HCT116 (cell line): ENCODE measurements around the gene OR52L1. TPM values are rescaled to one million over a fixed set of nuclear protein-coding genes. Genes with fewer than 3 reads are reported as not detected.
"Not testable (repeated sequence)": the region's sequence is repeated elsewhere in the genome, so short reads cannot be mapped to it uniquely, and the experiment has no call there.

ENCODE experiments used
- ATAC-seq: fragments of 200-7000 bp; cut with Tn5 transposase; 2 replicates; pipeline ENCODE4 v1.9.1; 2020; ENCODE audit warnings: mild to moderate bottlenecking, moderate library complexity
- BruUV-seq: library from RNA; stranded (reverse); fragments of 400-500 nt; replicated peaks from 2 replicates; lab custom pipeline; 2021; lab: Mats Ljungman, UMichigan
- CTCF ChIA-PET: fragments of 300-600 bp; sonication (Branson Sonifier 250); formaldehyde crosslinking; loops from one replicate; lab custom pipeline; 2021; ENCODE audit warnings: antibody characterized with exemption; lab: Charles Lee
- POLR2A ChIA-PET: fragments of 300-600, 350-600 bp; sonication (Branson Sonifier 250); formaldehyde crosslinking; loops from one replicate; lab custom pipeline; 2021; ENCODE audit warnings: antibody characterized with exemption; lab: Charles Lee
- RAD21 ChIA-PET, 2 experiments: fragments of 300-600 bp; sonication (Branson Sonifier 250); formaldehyde crosslinking; loops; one replicate each; lab custom pipeline; 2023; ENCODE audit warnings: low total read pairs in 2 of 2; ENCODE audit not compliant: uncharacterized antibody in 2 of 2, unreplicated experiment in 2 of 2, low non-redundant PET in 1 of 2; lab: Charles Lee
- DNase-seq: peaks from one replicate; pipeline ENCODE4 v3.0.0-alpha.2; 2010; ENCODE audit warnings: low read depth, low spot score
- H2AFZ ChIP-seq: fragments of 200-600 bp; shearing (Covaris generic), sonication (generic); 2 replicates; pipeline ENCODE4 v1.6.1; 2017; ENCODE audit warnings: low read depth, mixed run types, mixed read lengths, antibody characterized with exemption, low read length; ENCODE audit not compliant: poor library complexity, severe bottlenecking
- H3K27ac ChIP-seq: 2 replicates; pipeline ENCODE4 v1.5.1; 2012; ENCODE audit warnings: low read depth, low read length
- H3K27me3 ChIP-seq: fragments of 200-600 bp; sonication (generic); 2 replicates; pipeline ENCODE4 v1.6.1; 2016; ENCODE audit warnings: mixed run types, low read length, mixed read lengths; ENCODE audit not compliant: insufficient read depth
- H3K36me3 ChIP-seq, 2 experiments: fragments of 200-500 bp in 1 of 2; fragments of 200-600 bp in 1 of 2; sonication (Bioruptor generic) in 1 of 2; sonication (generic) in 1 of 2; 2 replicates each; pipeline versions ENCODE4 v1.5.1 to v1.6.1; 2014 to 2016; ENCODE audit warnings: low read length in 2 of 2, inconsistent platforms in 1 of 2, mixed read lengths in 1 of 2, mixed run types in 1 of 2; ENCODE audit not compliant: insufficient read depth in 2 of 2, control insufficient read depth in 1 of 2
- H3K4me1 ChIP-seq, 2 experiments: fragments of 200-600 bp in 1 of 2; sonication (generic) in 1 of 2; 2 replicates each; pipeline versions ENCODE4 v1.5.1 to v1.6.1; 2012 to 2017; ENCODE audit warnings: low read length in 2 of 2, inconsistent platforms in 1 of 2, mild to moderate bottlenecking in 1 of 2, mixed read lengths in 1 of 2, mixed run types in 1 of 2, moderate library complexity in 1 of 2; ENCODE audit not compliant: insufficient read depth in 2 of 2, control insufficient read depth in 1 of 2
- H3K4me2 ChIP-seq: fragments of 200-600 bp; sonication (generic); 2 replicates; pipeline ENCODE4 v1.6.1; 2017; ENCODE audit warnings: mixed run types, low read length, mixed read lengths
- H3K4me3 ChIP-seq, 2 experiments: fragments of 200-600 bp in 1 of 2; sonication (generic) in 1 of 2; replicated peaks in 1 of 2; 2 replicates each; pipeline ENCODE4 v1.5.1; 2011 to 2016; ENCODE audit warnings: low read length in 2 of 2, control low read depth in 1 of 2, low read depth in 1 of 2, mild to moderate bottlenecking in 1 of 2, mixed read lengths in 1 of 2, mixed run types in 1 of 2
- H3K79me2 ChIP-seq: fragments of 200-600 bp; sonication (generic); 2 replicates; pipeline ENCODE4 v1.6.1; 2017; ENCODE audit warnings: mild to moderate bottlenecking, mixed run types, low read length, moderate library complexity, mixed read lengths; ENCODE audit not compliant: insufficient read depth
- H3K9ac ChIP-seq: fragments of 200-600 bp; sonication (generic); 2 replicates; pipeline ENCODE4 v1.6.1; 2016; ENCODE audit warnings: low read length, mixed read lengths
- H3K9me2 ChIP-seq: fragments of 200-600 bp; sonication (generic), shearing (Covaris generic); 2 replicates; pipeline ENCODE4 v1.6.1; 2017; ENCODE audit warnings: mixed run types, mild to moderate bottlenecking, moderate library complexity; ENCODE audit not compliant: insufficient read depth
- H3K9me3 ChIP-seq, 2 experiments: fragments of 200-500 bp in 1 of 2; fragments of 200-600 bp in 1 of 2; sonication (Bioruptor generic) in 1 of 2; sonication (generic) in 1 of 2; 2 replicates each; pipeline ENCODE4 v1.6.1; 2014 to 2017; ENCODE audit warnings: low read length in 2 of 2, mixed read lengths in 2 of 2, inconsistent platforms in 1 of 2, low read depth in 1 of 2, mild to moderate bottlenecking in 1 of 2, mixed run types in 1 of 2, moderate library complexity in 1 of 2; ENCODE audit not compliant: control insufficient read depth in 1 of 2, insufficient read depth in 1 of 2
- H4K20me1 ChIP-seq: fragments of 200-600 bp; sonication (generic), shearing (Covaris generic); 2 replicates; pipeline ENCODE4 v1.6.1; 2017; ENCODE audit warnings: mixed run types, mild to moderate bottlenecking, moderate library complexity; ENCODE audit not compliant: insufficient read depth
- CBX3 ChIP-seq: IDR thresholded peaks from 2 replicates; pipeline ENCODE4 v1.6.1; 2012; ENCODE audit warnings: low read depth
- REST ChIP-seq: IDR thresholded peaks from 2 replicates; pipeline ENCODE4 v1.6.1; 2012; ENCODE audit warnings: low read depth
- ZFX ChIP-seq: fragments of 450-650 bp; IDR thresholded peaks from 2 replicates; pipeline ENCODE4 v1.6.1; 2017
- intact Hi-C: fragments of 100-400 bp; cut with micrococcal nuclease; formaldehyde crosslinking; loops from 2 replicates; pipeline ENCODE4 v1.10.0; 2022
- total RNA-seq: library from RNA; stranded (reverse); gene quantifications from one replicate; pipeline ENCODE4 v1.2.1, GENCODE V29; 2021; ENCODE audit not compliant: unreplicated experiment
- TF ChIP-seq, protein P1 (sequence below): IDR thresholded peaks from 2 replicates; pipeline ENCODE4 v1.6.1; 2011; ENCODE audit warnings: mild to moderate bottlenecking, low read length, moderate library complexity; ENCODE audit not compliant: insufficient replicate concordance; ENCODE audit errors: extremely low read depth

Gene OR52L1
- total RNA-seq, 1 experiment from 2014 or later, result not detected

DNA sequence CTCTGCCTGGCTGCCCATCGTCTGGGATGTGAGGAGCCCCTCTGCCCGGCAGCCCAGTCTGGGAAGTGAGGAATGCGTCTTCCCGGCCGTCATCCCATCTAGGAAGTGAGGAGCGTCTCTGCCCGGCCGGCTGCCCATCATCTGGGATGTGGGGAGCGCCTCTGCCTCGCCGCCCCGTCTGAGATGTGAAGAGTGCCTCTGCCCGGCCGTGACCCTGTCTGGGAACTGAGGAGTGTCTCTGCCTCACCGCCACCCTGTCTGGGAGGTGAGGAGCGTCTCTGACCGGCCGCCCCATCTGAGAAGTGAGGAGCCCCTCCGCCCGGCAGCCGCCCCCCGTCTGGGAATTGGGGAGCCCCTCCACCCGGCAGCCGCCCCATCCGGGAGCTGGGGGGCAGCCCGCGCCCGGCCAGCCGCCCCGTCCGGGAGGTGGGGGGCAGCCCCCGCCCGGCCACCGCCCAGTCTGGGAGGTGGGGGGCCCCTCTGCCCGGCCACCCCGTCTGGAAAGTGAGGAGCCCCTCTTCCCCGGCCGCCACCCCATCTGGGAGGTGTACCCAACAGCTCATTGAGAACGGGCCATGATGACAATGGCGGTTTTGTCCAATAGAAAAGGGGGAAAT, 26.0 kb downstream of the OR52L1 start:
- POLR2A ChIA-PET, H3K4me2 ChIP-seq, H3K9me3 ChIP-seq, BruUV-seq, DNase-seq, H3K9ac ChIP-seq, H4K20me1 ChIP-seq, H3K79me2 ChIP-seq, H3K4me1 ChIP-seq, H3K4me3 ChIP-seq, H3K9me2 ChIP-seq, H2AFZ ChIP-seq, H3K27ac ChIP-seq, ATAC-seq, H3K36me3 ChIP-seq, H3K27me3 ChIP-seq, RAD21 ChIA-PET, CTCF ChIA-PET, intact Hi-C loops: not testable (repeated sequence)

- BruUV-seq, result no TSS peak
- H3K36me3 ChIP-seq, result no peaks in the 10 kb centered on the region
- H2AFZ ChIP-seq, result no peak overlapping the region
- H3K4me3 ChIP-seq, result no peak overlapping the region
- H3K4me1 ChIP-seq, result no peaks in the 10 kb centered on the region
- ChIA-PET POLR2A (no interaction called here), RAD21 (no interaction called here), CTCF (no interaction called here)
- intact Hi-C loops, result no loop called here
- H3K9me2 ChIP-seq, result no peaks in the 10 kb centered on the region
- H3K9ac ChIP-seq, result no peak overlapping the region
- H3K27ac ChIP-seq, result no peak overlapping the region
- H3K4me2 ChIP-seq, result no peak overlapping the region
- H3K9me3 ChIP-seq, result no peaks in the 10 kb centered on the region; a peak in 1 of 4 replicates
- TF ChIP-seq CBX3 (no peak), ZFX (no peak), REST (no peak)
- TF ChIP-seq, protein P1, sequence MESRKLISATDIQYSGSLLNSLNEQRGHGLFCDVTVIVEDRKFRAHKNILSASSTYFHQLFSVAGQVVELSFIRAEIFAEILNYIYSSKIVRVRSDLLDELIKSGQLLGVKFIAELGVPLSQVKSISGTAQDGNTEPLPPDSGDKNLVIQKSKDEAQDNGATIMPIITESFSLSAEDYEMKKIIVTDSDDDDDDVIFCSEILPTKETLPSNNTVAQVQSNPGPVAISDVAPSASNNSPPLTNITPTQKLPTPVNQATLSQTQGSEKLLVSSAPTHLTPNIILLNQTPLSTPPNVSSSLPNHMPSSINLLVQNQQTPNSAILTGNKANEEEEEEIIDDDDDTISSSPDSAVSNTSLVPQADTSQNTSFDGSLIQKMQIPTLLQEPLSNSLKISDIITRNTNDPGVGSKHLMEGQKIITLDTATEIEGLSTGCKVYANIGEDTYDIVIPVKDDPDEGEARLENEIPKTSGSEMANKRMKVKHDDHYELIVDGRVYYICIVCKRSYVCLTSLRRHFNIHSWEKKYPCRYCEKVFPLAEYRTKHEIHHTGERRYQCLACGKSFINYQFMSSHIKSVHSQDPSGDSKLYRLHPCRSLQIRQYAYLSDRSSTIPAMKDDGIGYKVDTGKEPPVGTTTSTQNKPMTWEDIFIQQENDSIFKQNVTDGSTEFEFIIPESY, result no peak
- H3K79me2 ChIP-seq, result no peaks in the 10 kb centered on the region
- DNase-seq, result no peak
- no peaks in the 10 kb centered on the region for H4K20me1 ChIP-seq
- ATAC-seq, result no peak
- H3K27me3 ChIP-seq, result peaks cover 9% of the 10 kb centered on the region
Observed at GRCh38 chr11:5955586-5955985, 31.2 kb downstream of the OR52L1 start.
